HG02798 (cell line): ENCODE results near the gene ZNF423.
"Not testable (repeated sequence)": the region's sequence is repeated elsewhere in the genome, so short reads cannot be mapped to it uniquely, and the experiment has no call there.

Experiments
- ATAC-seq: cut with Tn5 transposase; IDR thresholded peaks from one replicate; pipeline ENCODE4 v1.9.1; 2021; ENCODE audit warnings: mild to moderate bottlenecking; ENCODE audit not compliant: unreplicated experiment, poor library complexity

Gene ZNF423

GRCh38 chr16:49677661-49678060 lies 178.3 kb downstream of the ZNF423 start:
- ATAC-seq = not testable (repeated sequence)

GRCh38 chr16:49675413-49675812 lies 180.5 kb downstream of the ZNF423 start:
- ATAC-seq = no peak

GRCh38 chr16:49674990-49675389 lies 180.9 kb downstream of the ZNF423 start:
- no peak for ATAC-seq

GRCh38 chr16:49674351-49674851 lies 181.5 kb downstream of the ZNF423 start:
- ATAC-seq = no peak

GRCh38 chr16:49673442-49673841 lies 182.5 kb downstream of the ZNF423 start:
- ATAC-seq = no peak

GRCh38 chr16:49672753-49673152 lies 183.2 kb downstream of the ZNF423 start:
- no peak for ATAC-seq

- no peak for ATAC-seq
Observed at GRCh38 chr16:49671333-49671732, 184.6 kb downstream of the ZNF423 start.

GRCh38 chr16:49670627-49671026 lies 185.3 kb downstream of the ZNF423 start:
- ATAC-seq = no peak

GRCh38 chr16:49665482-49666230 lies 190.3 kb downstream of the ZNF423 start:
- ATAC-seq = no peak

- no peak for ATAC-seq
Observed at GRCh38 chr16:49664221-49665215, 191.4 kb downstream of the ZNF423 start.

GRCh38 chr16:49663081-49664065 lies 192.5 kb downstream of the ZNF423 start:
- no peak for ATAC-seq

- ATAC-seq = no peak
Observed at GRCh38 chr16:49662569-49662968, 193.3 kb downstream of the ZNF423 start.

GRCh38 chr16:49661465-49662187 lies 194.3 kb downstream of the ZNF423 start:
- no peak for ATAC-seq

- ATAC-seq = no peak
Observed at GRCh38 chr16:49660626-49661025, 195.3 kb downstream of the ZNF423 start.

- ATAC-seq = no peak
Observed at GRCh38 chr16:49659356-49659755, 196.6 kb downstream of the ZNF423 start.

GRCh38 chr16:49658531-49658930 lies 197.4 kb downstream of the ZNF423 start:
- no peak for ATAC-seq

GRCh38 chr16:49657736-49658465 lies 198.0 kb downstream of the ZNF423 start:
- ATAC-seq = no peak

GRCh38 chr16:49654425-49654824 lies 201.5 kb downstream of the ZNF423 start:
- ATAC-seq = no peak

GRCh38 chr16:49653577-49653976 lies 202.3 kb downstream of the ZNF423 start:
- no peak for ATAC-seq
